Endothelial cell of umbilical vein (primary cell): ENCODE measurements around the gene NABP1. TPM values are rescaled to one million over a fixed set of nuclear protein-coding genes. Genes with fewer than 3 reads are reported as not detected.

Experiments used
- BruUV-seq: library from RNA; stranded (reverse); fragments of 400-500 nt; replicated peaks from 2 replicates; lab custom pipeline; 2021; lab: Mats Ljungman, UMichigan
- CTCF ChIA-PET: fragments of 300-600, 350-600 bp; sonication (Branson Sonifier 250); formaldehyde crosslinking; loops from one replicate; lab custom pipeline; 2021; ENCODE audit warnings: antibody characterized with exemption, inconsistent platforms; lab: Charles Lee
- POLR2A ChIA-PET: fragments of 300-600, 350-600 bp; sonication (Branson Sonifier 250); formaldehyde crosslinking; loops from one replicate; lab custom pipeline; 2021; ENCODE audit warnings: antibody characterized with exemption, inconsistent platforms; lab: Charles Lee
- DNase-seq: peaks from one replicate; pipeline ENCODE4 v3.0.0-alpha.2; 2011; ENCODE audit warnings: low read depth, low spot score
- FAIRE-seq: peaks from 2 replicates; lab custom pipeline; 2011; peaks lifted over from hg19 to GRCh38; lab: Jason Lieb, UNC
- H2AFZ ChIP-seq: 2 replicates; pipeline ENCODE4 v1.6.0; 2012; ENCODE audit warnings: low read depth, low read length, control low read depth, inconsistent platforms
- H3K27ac ChIP-seq: 2 replicates; pipeline ENCODE4 v1.5.1; 2011; ENCODE audit warnings: low read depth, mild to moderate bottlenecking, control low read depth, low read length, moderate library complexity; ENCODE audit not compliant: insufficient read depth
- H3K27me3 ChIP-seq, 2 experiments: 2 replicates each; pipeline versions ENCODE4 v1.6.0 to v1.6.1; 2011; ENCODE audit warnings: low read length in 2 of 2, mixed read lengths in 1 of 2; ENCODE audit not compliant: control insufficient read depth in 2 of 2, insufficient read depth in 2 of 2
- H3K36me3 ChIP-seq, 2 experiments: 2 replicates in 1 of 2; 3 replicates in 1 of 2; pipeline ENCODE4 v1.5.1; 2011; ENCODE audit warnings: low read length in 2 of 2, mild to moderate bottlenecking in 1 of 2, moderate library complexity in 1 of 2; ENCODE audit not compliant: control insufficient read depth in 2 of 2, insufficient read depth in 2 of 2; ENCODE audit errors: extremely low read depth in 1 of 2
- H3K4me1 ChIP-seq: 3 replicates; pipeline ENCODE4 v1.5.1; 2011; ENCODE audit warnings: mild to moderate bottlenecking, low read length; ENCODE audit not compliant: control insufficient read depth, insufficient read depth; ENCODE audit errors: extremely low read depth
- H3K4me2 ChIP-seq: 2 replicates; pipeline ENCODE4 v1.6.1; 2011; ENCODE audit warnings: low read length, control low read depth, mixed read lengths; ENCODE audit not compliant: insufficient read depth
- H3K4me3 ChIP-seq, 3 experiments: fragments of 200-600 bp in 1 of 3; sonication (generic), shearing (Covaris generic) in 1 of 3; replicated peaks in 1 of 3; 2 replicates each; pipeline ENCODE4 v1.5.1; 2011 to 2016; ENCODE audit warnings: control low read depth in 3 of 3, low read length in 3 of 3, mild to moderate bottlenecking in 2 of 3, inconsistent platforms in 1 of 3, low read depth in 1 of 3, moderate library complexity in 1 of 3; ENCODE audit not compliant: insufficient read depth in 1 of 3
- H3K79me2 ChIP-seq: 2 replicates; pipeline ENCODE4 v1.6.0; 2012; ENCODE audit warnings: low read length, inconsistent platforms; ENCODE audit not compliant: control insufficient read depth, insufficient read depth
- H3K9ac ChIP-seq: replicated peaks from 2 replicates; pipeline ENCODE3; 2011; ENCODE audit warnings: low read length, control low read depth; ENCODE audit not compliant: insufficient read depth; ENCODE audit errors: extremely low read depth
- H3K9me1 ChIP-seq: replicated peaks from 3 replicates; pipeline ENCODE4 v1.6.0; 2011; ENCODE audit warnings: mild to moderate bottlenecking, low read length; ENCODE audit not compliant: control insufficient read depth, insufficient read depth; ENCODE audit errors: extremely low read depth
- H3K9me3 ChIP-seq: replicated peaks from 2 replicates; pipeline ENCODE4 v1.5.1; 2012; ENCODE audit warnings: low read length, inconsistent platforms; ENCODE audit not compliant: control insufficient read depth, insufficient read depth
- H4K20me1 ChIP-seq: replicated peaks from 2 replicates; pipeline ENCODE3; 2011; ENCODE audit warnings: mild to moderate bottlenecking, low read length; ENCODE audit not compliant: control insufficient read depth, insufficient read depth; ENCODE audit errors: extremely low read depth
- EZH2 ChIP-seq: IDR thresholded peaks from 2 replicates; pipeline ENCODE4 v1.6.1; 2012; ENCODE audit warnings: borderline replicate concordance, low read depth, mild to moderate bottlenecking, moderate library complexity, low read length, inconsistent platforms; ENCODE audit not compliant: severe bottlenecking
- FOS ChIP-seq: IDR thresholded peaks from 2 replicates; pipeline ENCODE4 v1.6.1; 2011; ENCODE audit warnings: mild to moderate bottlenecking, low read length, moderate library complexity, borderline replicate concordance; ENCODE audit not compliant: insufficient read depth
- GATA2 ChIP-seq: IDR thresholded peaks from 2 replicates; pipeline ENCODE4 v1.7.0; 2011; ENCODE audit warnings: low read depth, mild to moderate bottlenecking, moderate library complexity, mixed read lengths, low read length; ENCODE audit not compliant: insufficient read length, insufficient read depth
- JUN ChIP-seq: IDR thresholded peaks from 2 replicates; pipeline ENCODE4 v1.6.1; 2011; ENCODE audit warnings: borderline replicate concordance, low read depth; ENCODE audit not compliant: insufficient read length, insufficient read depth
- MAX ChIP-seq: IDR thresholded peaks from 2 replicates; pipeline ENCODE4 v1.6.1; 2011; ENCODE audit not compliant: insufficient read depth, insufficient read length
- MYC ChIP-seq: IDR thresholded peaks from one replicate; pipeline ENCODE4 v1.6.1; 2011; ENCODE audit warnings: mild to moderate bottlenecking, low read depth, low read length
- POLR2A ChIP-seq: IDR thresholded peaks from 2 replicates; pipeline ENCODE4 v1.6.1; 2012; ENCODE audit warnings: low read depth, mild to moderate bottlenecking, control low read depth, low read length
- POLR2AphosphoS5 ChIP-seq: IDR thresholded peaks from 2 replicates; pipeline ENCODE4 v1.6.1; 2012; ENCODE audit warnings: low read depth, mild to moderate bottlenecking, control low read depth, low read length, moderate library complexity; ENCODE audit not compliant: insufficient read depth
- dilution Hi-C: fragments of 300-500 bp; cut with MboI; formaldehyde crosslinking; loops from one replicate; pipeline ENCODE4 v1.15.0; 2019; ENCODE audit warnings: low sequenced_read_pairs; ENCODE audit not compliant: extremely low pct_ligation_motif_present
- intact Hi-C: fragments of 100-400 bp; cut with micrococcal nuclease; formaldehyde crosslinking; loops from one replicate; pipeline ENCODE4 v1.10.0; 2022
- polyA plus RNA-seq, 4 experiments: library from polyadenylated mRNA; depleted of rRNA in 3 of 4; stranded (reverse) in 3 of 4; unstranded in 1 of 4; fragments of >200 nt; gene quantifications; 2 replicates each; pipeline versions ENCODE4 v1.2.1 to v1.2.3, GENCODE V29; 2011 to 2012; ENCODE audit warnings: missing spikeins in 1 of 4
- total RNA-seq: library from RNA; stranded (reverse); gene quantifications from 2 replicates; pipeline ENCODE4 v1.2.3, GENCODE V29; 2021
- TF ChIP-seq, protein P1 (sequence below), 2 donors: IDR thresholded peaks; 1 replicate in 1 of 2; 2 replicates in 1 of 2; pipeline ENCODE4 v1.5.1; 2011; ENCODE audit warnings: low read length in 2 of 2, mild to moderate bottlenecking in 2 of 2, moderate library complexity in 2 of 2, control low read depth in 1 of 2, inconsistent platforms in 1 of 2, low read depth in 1 of 2; ENCODE audit not compliant: insufficient read depth in 1 of 2; ENCODE audit errors: extremely low read depth in 1 of 2

NABP1 gene
- total and polyA plus RNA-seq, 2 donors (not counting 3 experiments of a cell fraction or from before 2014, with no cell fraction given), result 14.7 to 47.6 TPM

- no peak for DNase-seq
- ChIA-PET POLR2A (interaction anchor here (2.4 kb wide), 1 partner anchor 39 kb away, joined by 25 read pairs; the partner anchor contains the start of gene NABP1), CTCF (interaction anchor here (0.9 to 1.8 kb wide), 12 partner anchors 10 to 524 kb away, joined by 3 to 10 read pairs (median 4); partner anchors contain the start of gene NABP1)
- H3K9me1 ChIP-seq, result no peaks in the 10 kb centered on the region
- dilution Hi-C loops, result no loop called here
- H3K79me2 ChIP-seq, result no peaks in the 10 kb centered on the region
- TF ChIP-seq MAX, result no peak
- no peak for TF ChIP-seq GATA2
- intact Hi-C loops, result loop anchor here (5.0 kb wide), 1 partner anchor 39 kb away; the partner anchor contains the start of gene NABP1
- peak overlapping the region; percentile 29 for H3K9ac ChIP-seq
- H3K36me3 ChIP-seq, result no peaks in the 10 kb centered on the region
- no peaks in the 10 kb centered on the region for H4K20me1 ChIP-seq
- no peaks in the 10 kb centered on the region for H3K27me3 ChIP-seq
- H3K9me3 ChIP-seq, result no peaks in the 10 kb centered on the region
- H2AFZ ChIP-seq, result peak overlapping the region; percentile 51
- peak overlapping the region; percentile 69 for H3K4me2 ChIP-seq
- no peak for FAIRE-seq
- peaks cover 22% of the 10 kb centered on the region for H3K4me1 ChIP-seq
- no TSS peak for BruUV-seq
- peak overlapping the region in 1 of 3 experiments; percentile 3 for H3K4me3 ChIP-seq
- peak overlapping the region; percentile 77 for H3K27ac ChIP-seq
These were observed 39.7 kb upstream of the NABP1 start for GRCh38 chr2:191638079-191638801.

DNA sequence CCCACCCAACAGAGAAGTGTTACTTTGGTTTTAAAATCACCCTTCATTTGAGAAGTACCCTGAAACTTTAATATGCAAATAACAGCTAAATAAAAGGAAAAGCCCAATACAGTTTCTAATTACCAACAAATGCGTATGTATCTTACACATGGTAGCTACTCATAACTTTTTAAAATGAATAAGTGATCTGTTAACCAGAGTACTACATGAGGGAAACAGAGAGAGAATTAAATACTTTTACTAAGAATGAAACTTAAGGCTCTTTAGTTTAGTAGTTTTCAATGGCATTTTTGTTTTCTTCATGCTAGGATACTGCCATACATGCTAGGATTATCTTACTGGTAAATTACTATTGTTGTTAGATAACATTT lies 39.1 kb upstream of the NABP1 start:
- intact Hi-C loops, result loop anchor here (5.0 kb wide), 1 partner anchor 39 kb away; the partner anchor contains the start of gene NABP1
- H2AFZ ChIP-seq, result peak overlapping the region; percentile 51
- no peak overlapping the region for H3K9ac ChIP-seq
- no peak overlapping the region for H3K4me2 ChIP-seq
- no peaks in the 10 kb centered on the region for H3K9me3 ChIP-seq
- no peaks in the 10 kb centered on the region for H3K27me3 ChIP-seq
- ChIA-PET CTCF (interaction anchor here (0.9 to 1.8 kb wide), 11 partner anchors 11 to 524 kb away, joined by 3 to 10 read pairs (median 4); no protein-coding TSS in a partner anchor), POLR2A (interaction anchor here (2.4 kb wide), 1 partner anchor 38 kb away, joined by 25 read pairs; the partner anchor contains the start of gene NABP1)
- H3K4me3 ChIP-seq, result no peak overlapping the region
- TF ChIP-seq MAX, result no peak
- TF ChIP-seq, protein P1, sequence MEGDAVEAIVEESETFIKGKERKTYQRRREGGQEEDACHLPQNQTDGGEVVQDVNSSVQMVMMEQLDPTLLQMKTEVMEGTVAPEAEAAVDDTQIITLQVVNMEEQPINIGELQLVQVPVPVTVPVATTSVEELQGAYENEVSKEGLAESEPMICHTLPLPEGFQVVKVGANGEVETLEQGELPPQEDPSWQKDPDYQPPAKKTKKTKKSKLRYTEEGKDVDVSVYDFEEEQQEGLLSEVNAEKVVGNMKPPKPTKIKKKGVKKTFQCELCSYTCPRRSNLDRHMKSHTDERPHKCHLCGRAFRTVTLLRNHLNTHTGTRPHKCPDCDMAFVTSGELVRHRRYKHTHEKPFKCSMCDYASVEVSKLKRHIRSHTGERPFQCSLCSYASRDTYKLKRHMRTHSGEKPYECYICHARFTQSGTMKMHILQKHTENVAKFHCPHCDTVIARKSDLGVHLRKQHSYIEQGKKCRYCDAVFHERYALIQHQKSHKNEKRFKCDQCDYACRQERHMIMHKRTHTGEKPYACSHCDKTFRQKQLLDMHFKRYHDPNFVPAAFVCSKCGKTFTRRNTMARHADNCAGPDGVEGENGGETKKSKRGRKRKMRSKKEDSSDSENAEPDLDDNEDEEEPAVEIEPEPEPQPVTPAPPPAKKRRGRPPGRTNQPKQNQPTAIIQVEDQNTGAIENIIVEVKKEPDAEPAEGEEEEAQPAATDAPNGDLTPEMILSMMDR (IDR thresholded peaks at IDR 0.05; ENCODE audit: extremely low read depth in 1 of 2, insufficient read depth in 1 of 2, low read depth in 1 of 2, low read length in 2 of 2), result no peak
- no peak for TF ChIP-seq POLR2A
- no peak for TF ChIP-seq POLR2AphosphoS5
- no peak for TF ChIP-seq FOS
- TF ChIP-seq MYC, result no peak
- no peak for TF ChIP-seq JUN
- no peak for TF ChIP-seq EZH2
- no peak for TF ChIP-seq GATA2
- dilution Hi-C loops, result no loop called here
- BruUV-seq, result no TSS peak
- no peaks in the 10 kb centered on the region for H3K9me1 ChIP-seq
- peaks cover 22% of the 10 kb centered on the region for H3K4me1 ChIP-seq
- peak overlapping the region; percentile 77 for H3K27ac ChIP-seq
- no peaks in the 10 kb centered on the region for H3K36me3 ChIP-seq
- no peak for DNase-seq
- H3K79me2 ChIP-seq, result no peaks in the 10 kb centered on the region
- H4K20me1 ChIP-seq, result no peaks in the 10 kb centered on the region
- no peak for FAIRE-seq
